GM12878 (cell line): ENCODE data around the gene ACOX1. TPM values are rescaled to one million over a fixed set of nuclear protein-coding genes. Genes with fewer than 3 reads are reported as not detected.

Source experiments
- BCL3 ChIP-seq: IDR thresholded peaks from 2 replicates; pipeline ENCODE4 v1.6.1; 2011; ENCODE audit warnings: borderline replicate concordance, low read depth, mild to moderate bottlenecking, moderate library complexity, low read length; ENCODE audit not compliant: insufficient read depth, poor library complexity, severe bottlenecking
- CBX3 ChIP-seq: fragments of 200-600 bp; sonication (generic); IDR thresholded peaks from 2 replicates; pipeline ENCODE4 v1.6.1; 2016; ENCODE audit warnings: low read depth, borderline replicate concordance
- E4F1 ChIP-seq: fragments of 450-650 bp; IDR thresholded peaks from 2 replicates; pipeline ENCODE4 v1.6.1; 2018; ENCODE audit warnings: borderline replicate concordance, mild to moderate bottlenecking; ENCODE audit not compliant: partially characterized antibody
- EGR1 ChIP-seq, 2 experiments: IDR thresholded peaks; 1 replicate in 1 of 2; 2 replicates in 1 of 2; pipeline ENCODE4 v1.6.1; 2011 to 2012; ENCODE audit warnings: low read depth in 2 of 2, low read length in 2 of 2, borderline replicate concordance in 1 of 2, mild to moderate bottlenecking in 1 of 2, moderate library complexity in 1 of 2
- EP300 ChIP-seq, 2 experiments: fragments of 150-350 bp in 1 of 2; IDR thresholded peaks; 2 replicates each; pipeline ENCODE4 v1.6.1; 2011 to 2012; ENCODE audit warnings: low read depth in 2 of 2, low read length in 2 of 2, borderline replicate concordance in 1 of 2, improper control_type of control experiment in 1 of 2, inconsistent platforms in 1 of 2; ENCODE audit not compliant: control insufficient read depth in 1 of 2
- MEF2A ChIP-seq: IDR thresholded peaks from 2 replicates; pipeline ENCODE4 v1.6.1; 2011; ENCODE audit warnings: low read depth, mild to moderate bottlenecking, low read length, moderate library complexity; ENCODE audit not compliant: insufficient read depth
- NFYB ChIP-seq: IDR thresholded peaks from 2 replicates; pipeline ENCODE4 v1.6.1; 2011; ENCODE audit warnings: low read depth, mild to moderate bottlenecking, low read length, improper control_type of control experiment, moderate library complexity; ENCODE audit not compliant: insufficient read depth
- PAX5 ChIP-seq: IDR thresholded peaks from 2 replicates; pipeline ENCODE4 v1.6.1; 2011; ENCODE audit warnings: low read depth, low read length, borderline replicate concordance
- PKNOX1 ChIP-seq: fragments of 450-650 bp; IDR thresholded peaks from 2 replicates; pipeline ENCODE4 v1.6.1; 2016; ENCODE audit warnings: mild to moderate bottlenecking
- POU2F2 ChIP-seq: IDR thresholded peaks from 3 replicates; pipeline ENCODE4 v1.6.1; 2011; ENCODE audit warnings: low read depth, mild to moderate bottlenecking, low read length, borderline replicate concordance
- REST ChIP-seq: IDR thresholded peaks from 2 replicates; pipeline ENCODE4 v1.6.1; 2012; ENCODE audit warnings: mild to moderate bottlenecking, low read depth, low read length
- SRF ChIP-seq, 2 experiments: IDR thresholded peaks; 2 replicates each; pipeline ENCODE4 v1.6.1; 2011; ENCODE audit warnings: low read depth in 2 of 2, low read length in 2 of 2, mild to moderate bottlenecking in 1 of 2, moderate library complexity in 1 of 2
- TCF3 ChIP-seq: IDR thresholded peaks from 2 replicates; pipeline ENCODE4 v1.6.1; 2012; ENCODE audit warnings: low read depth, mild to moderate bottlenecking, low read length, borderline replicate concordance; ENCODE audit not compliant: insufficient read depth
- USF2 ChIP-seq: IDR thresholded peaks from 2 replicates; pipeline ENCODE4 v1.6.1; 2011; ENCODE audit warnings: low read depth, low read length, improper control_type of control experiment, borderline replicate concordance
- ZNF274 ChIP-seq: IDR thresholded peaks from one replicate; pipeline ENCODE4 v1.8.0; 2011; ENCODE audit not compliant: insufficient read length, insufficient read depth
- ZNF384 ChIP-seq: IDR thresholded peaks from 2 replicates; pipeline ENCODE4 v1.6.1; 2012; ENCODE audit warnings: low read depth, mild to moderate bottlenecking, low read length, improper control_type of control experiment, borderline replicate concordance
- polyA plus RNA-seq, 11 experiments: library from polyadenylated mRNA; depleted of rRNA in 4 of 11; unstranded in 6 of 11; stranded (reverse) in 5 of 11; fragments of >200 nt; fragmentation: Nextera tagmentation in 4 of 11; fragmentation: Illumina TruSeq in 1 of 11; extraction: Ambion mirVana in 4 of 11; extraction: Trizol in 1 of 11; gene quantifications; 1 replicate in 1 of 11; 2 replicates in 10 of 11; pipeline versions ENCODE4 v1.2.1 to v1.2.3, GENCODE V29; 2011 to 2016; ENCODE audit warnings: inconsistent platforms in 2 of 11, missing spikeins in 2 of 11, low read depth in 1 of 11
- total RNA-seq, 4 experiments: library from RNA; depleted of rRNA in 3 of 4; stranded (reverse); fragments of >200 nt in 3 of 4; fragmentation: Illumina TruSeq in 1 of 4; extraction: Trizol in 1 of 4; gene quantifications; 2 replicates each; pipeline versions ENCODE4 v1.2.1 to v1.2.3, GENCODE V29; 2013 to 2021

The ACOX1 gene
- total and polyA plus RNA-seq, 10 of the 15 experiments (the other 5 are each of a cell fraction or from before 2014, with no cell fraction given) = 6.5 to 26.2 (median 21.6) TPM

- TF ChIP-seq PAX5 = no peak
- no peak for TF ChIP-seq ZNF384
- TF ChIP-seq E4F1 = no peak
- no peak for TF ChIP-seq BCL3
- no peak; the same call in 1 of the 2 replicates for TF ChIP-seq TCF3
- TF ChIP-seq SRF (IDR thresholded peaks at IDR 0.05; ENCODE audit: low read depth in 2 of 2, low read length in 2 of 2) = no peak
- no peak for TF ChIP-seq NFYB
- no peak for TF ChIP-seq EP300 (IDR thresholded peaks at IDR 0.05; ENCODE audit: borderline replicate concordance in 1 of 2, control insufficient read depth in 1 of 2, low read depth in 2 of 2, low read length in 2 of 2)
- TF ChIP-seq PKNOX1 = no peak
- peak; percentile 65; the same call in 1 of the 3 replicates for TF ChIP-seq POU2F2
- no peak for TF ChIP-seq ZNF274
- TF ChIP-seq REST = no peak
- peak in 1 of 2 experiments; percentile 19; a peak in 1 of 3 replicates for TF ChIP-seq EGR1 (IDR thresholded peaks at IDR 0.05; ENCODE audit: borderline replicate concordance in 1 of 2, low read depth in 2 of 2, low read length in 2 of 2)
- TF ChIP-seq USF2 = no peak
- no peak for TF ChIP-seq CBX3
- TF ChIP-seq MEF2A = no peak
Measured at GRCh38 chr17:75896415-75897159, 82.4 kb downstream of the ACOX1 start, which contains the start of gene TRIM65 (continued).
